GM21528 (cell line): Measurements from ENCODE around the gene GLRA2.
A peak's percentile ranks its signal among the peaks of the same experiment; 100 is the strongest.

ENCODE experiments used
- ATAC-seq: cut with Tn5 transposase; IDR thresholded peaks from one replicate; pipeline ENCODE4 v1.9.1; 2021; ENCODE audit warnings: mild to moderate bottlenecking, moderate library complexity; ENCODE audit not compliant: unreplicated experiment, low FRiP score

GLRA2 gene

DNA sequence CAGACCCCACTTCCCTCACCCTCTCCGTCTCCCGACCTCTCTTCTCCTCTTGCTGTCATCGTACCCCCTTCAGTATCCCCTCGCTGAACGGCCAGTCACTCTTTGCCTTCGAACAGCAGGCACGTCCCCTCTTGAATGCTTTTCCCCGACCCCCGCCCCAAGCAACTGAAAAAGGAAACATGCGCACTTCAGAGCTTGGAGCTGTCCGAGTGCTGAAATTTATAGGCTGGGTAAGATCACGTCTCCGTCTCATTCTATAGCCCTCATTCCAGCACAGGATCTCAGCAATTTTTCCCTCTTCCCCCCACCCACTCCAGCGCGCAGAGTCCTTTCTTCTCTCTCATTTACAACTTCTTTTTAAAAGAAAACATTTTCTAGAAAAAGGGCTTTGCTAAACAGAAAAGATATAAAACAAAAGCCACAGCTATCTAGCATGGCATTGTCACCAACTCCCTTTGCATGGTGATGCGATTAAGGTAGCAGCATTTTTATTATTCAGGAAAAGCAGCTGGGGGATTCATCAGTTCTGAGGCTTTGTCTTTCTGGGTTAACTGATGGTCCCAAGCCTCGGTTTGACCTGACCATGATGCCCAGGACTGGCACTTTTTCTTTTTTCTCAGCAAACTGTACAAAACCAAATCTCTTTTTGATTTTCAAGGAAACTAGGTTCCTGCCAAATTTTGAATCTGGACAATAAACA is at the start of gene GLRA2:
TSS of gene GLRA2 (plus strand) at position 247 of the 700 bp plus-strand sequence. CDS start 522 bp downstream, outside the sequence.
- no peak for ATAC-seq

DNA sequence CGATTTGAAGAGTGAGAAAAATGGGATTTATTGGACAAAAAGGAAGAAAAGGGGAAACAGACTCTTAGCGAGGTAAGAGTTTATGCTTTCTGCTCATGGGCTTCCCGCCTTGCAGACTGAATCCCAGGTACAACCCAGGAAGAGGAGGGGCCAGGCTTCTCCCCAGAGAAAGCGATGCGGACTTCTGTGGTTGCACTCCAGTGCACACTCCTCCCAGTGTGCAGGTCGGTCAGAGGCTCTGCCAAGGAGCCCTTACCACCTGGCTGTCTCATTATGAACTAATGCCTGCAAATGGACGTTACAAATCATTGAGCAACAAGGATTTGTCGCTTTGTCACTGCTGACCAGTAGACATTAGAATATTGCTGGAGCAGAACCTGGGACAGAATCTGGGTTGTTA is 39.9 kb upstream of the GLRA2 start:
- ATAC-seq, result no peak

DNA sequence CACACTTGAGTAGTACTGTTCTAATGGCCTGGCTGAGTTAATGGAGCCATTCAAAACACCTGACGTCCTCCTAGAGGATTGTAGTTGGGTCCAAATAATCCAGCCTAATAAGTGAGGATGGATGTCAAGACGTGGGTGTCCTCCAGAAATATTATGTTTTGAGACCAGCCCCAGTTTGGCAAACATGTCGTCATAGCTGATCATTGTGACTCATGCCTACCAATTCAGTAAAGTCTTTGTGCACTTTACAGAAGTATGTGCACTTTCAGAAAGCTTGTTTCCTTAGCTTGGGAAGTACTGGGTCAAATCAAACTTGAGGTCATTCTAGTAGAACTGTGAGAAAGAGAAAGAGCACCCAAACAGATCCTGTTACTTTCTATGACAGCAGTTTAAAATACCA is 37.6 kb upstream of the GLRA2 start:
- ATAC-seq, result no peak

DNA sequence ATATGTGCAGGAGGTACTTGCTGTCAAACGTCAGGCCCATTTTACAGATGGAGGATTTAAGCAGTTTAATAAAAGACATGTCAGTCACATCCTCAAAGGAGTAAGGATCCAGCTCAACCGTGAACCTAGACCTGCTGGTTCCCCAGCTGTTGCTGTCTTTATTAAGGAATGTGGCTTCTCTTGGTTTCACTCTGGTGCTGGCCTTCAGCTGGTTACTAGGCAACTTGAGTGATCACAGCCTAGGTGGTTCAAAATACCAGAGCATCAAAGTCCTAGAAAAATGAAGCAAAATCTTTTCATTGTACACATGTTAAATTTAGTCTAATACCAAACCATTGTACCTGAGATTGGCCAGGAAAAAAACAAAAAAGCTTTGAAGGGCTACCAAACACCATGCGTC is 32.7 kb upstream of the GLRA2 start:
- ATAC-seq, result peak; percentile 13

DNA sequence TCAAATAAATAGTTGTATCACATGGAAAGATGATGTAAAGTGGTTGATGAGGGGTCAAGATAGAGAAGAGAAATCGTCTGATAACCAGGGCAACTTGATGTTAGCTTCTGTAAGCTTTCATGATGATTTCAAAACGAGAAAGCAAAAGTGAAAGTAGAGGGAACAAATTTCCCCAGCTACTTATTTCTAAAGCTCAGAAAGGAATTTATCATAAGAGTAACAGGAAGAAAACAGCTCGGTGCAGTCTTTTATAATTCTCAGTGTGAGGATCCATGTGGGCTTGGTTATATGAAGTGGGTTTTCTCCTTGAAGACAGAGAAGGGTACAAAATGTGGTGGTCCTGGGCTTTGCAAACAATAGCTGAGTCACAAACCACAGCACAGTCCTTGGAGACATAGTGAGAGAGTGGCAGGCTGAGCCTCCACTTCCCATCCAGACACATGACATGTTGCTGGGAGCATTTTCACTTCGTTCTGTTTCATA is 32.1 kb upstream of the GLRA2 start:
- ATAC-seq, result peak; percentile 87

DNA sequence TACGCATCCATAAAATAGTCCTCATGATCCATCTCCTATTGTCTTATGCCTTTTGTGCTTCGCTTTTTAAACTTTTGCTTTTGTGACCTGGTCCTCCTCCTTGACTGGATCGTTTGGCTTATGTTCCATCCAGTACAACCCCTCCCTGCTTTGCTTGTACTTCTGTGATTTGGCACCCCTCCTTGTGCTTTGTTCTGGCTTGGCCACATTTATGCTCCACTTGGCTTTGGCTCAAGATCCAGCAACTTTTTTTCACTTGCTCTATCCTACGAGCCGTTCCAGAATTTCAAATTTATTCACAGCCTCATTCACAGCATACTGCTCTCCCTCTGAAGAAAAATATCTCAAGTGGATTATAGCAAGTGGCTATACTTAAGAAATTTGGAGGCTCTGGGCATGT is 28.0 kb upstream of the GLRA2 start:
- no peak for ATAC-seq

DNA sequence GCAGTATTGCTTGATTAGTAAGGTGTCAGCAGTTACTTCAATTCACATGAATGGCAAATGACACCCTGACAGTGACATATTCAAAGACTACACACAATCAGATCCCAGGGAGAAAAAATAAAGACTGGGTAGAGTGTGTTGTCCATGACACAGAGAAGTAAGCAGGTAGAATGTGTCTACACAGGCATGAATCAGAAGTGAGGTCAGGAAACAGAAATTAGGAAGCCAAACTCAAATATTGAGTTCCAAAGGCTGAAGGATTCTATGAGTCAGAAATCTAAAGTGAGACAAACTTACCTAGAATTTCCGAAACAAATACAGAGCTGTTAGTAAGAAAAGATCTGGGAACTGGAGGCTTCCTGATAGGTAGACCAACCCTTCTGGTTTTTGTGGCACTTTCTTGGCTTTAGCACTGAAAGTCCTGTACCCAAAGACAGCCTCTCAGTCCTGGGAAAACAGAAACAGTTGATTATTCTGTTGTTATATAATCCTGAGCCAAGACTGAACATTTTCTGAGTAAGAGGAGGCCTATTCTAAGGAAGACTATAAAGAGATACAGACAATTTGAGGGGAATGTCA is 24.3 kb upstream of the GLRA2 start:
- no peak for ATAC-seq

DNA sequence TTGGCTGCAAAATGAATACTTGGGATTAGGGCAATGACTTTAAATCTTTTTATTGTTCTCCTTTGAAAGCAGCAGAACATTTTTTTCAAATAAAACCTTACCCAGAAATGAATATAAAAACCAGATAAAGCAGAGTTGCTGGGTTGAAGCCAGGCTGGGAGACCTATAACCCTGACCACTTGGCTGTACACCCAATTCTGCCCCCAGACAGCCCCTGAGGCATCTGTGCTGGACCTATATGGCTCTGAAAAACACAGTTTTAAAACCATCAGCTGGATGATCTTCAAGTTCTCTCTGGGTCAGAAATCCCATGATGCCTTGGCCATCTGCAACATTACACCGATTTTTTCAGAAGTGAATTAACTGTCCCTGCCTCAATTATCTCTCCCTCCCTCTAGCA is 23.7 kb upstream of the GLRA2 start:
- ATAC-seq, result no peak

DNA sequence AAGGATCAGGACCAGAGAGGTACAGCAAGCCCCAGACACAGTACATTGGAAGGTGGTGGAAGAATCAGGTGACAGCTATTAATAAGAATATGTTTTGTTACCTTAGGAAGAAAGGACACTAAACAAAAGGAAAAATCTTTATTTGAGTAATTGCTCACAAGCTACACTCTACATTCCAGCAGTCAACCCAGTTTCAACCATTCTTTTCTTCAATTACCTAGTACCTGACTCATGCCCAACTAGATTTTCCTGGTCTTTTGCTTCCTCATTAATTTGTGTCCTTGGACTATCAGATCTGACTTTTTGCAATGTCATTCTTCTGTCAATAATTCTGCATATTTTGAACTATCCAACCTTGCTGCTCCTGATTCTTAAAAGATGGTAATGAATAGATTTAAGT is 22.5 kb upstream of the GLRA2 start:
- no peak for ATAC-seq

DNA sequence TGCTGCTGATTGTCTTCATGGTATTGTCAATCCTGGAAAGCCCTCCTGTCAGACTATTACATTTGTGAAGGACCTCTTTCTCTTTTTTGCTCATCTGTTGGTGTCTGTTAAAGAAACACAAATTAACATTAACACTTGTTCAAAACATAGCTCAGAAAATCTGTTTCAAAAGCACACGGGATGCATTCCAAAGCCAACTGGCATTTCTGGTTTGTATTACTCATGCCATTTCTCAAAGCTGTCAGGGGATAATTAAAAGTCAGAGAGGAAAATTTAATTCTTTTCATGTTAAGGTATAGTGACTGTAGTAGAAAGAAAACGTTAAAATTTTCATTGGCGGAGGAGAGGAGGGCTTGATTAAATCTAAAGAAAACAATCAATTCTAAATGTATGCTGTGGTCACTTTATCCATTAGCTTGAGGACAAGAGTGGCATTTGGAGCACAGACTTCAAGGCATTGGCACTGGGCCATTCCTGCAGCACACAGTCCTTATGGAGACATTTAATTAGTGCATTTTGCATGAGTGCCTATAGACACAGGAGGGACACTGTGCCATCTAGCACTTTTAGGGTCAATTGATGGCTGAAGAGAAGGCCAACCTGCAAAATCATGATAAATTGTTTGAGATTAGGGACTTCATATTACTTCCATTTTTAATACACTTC is 21.2 kb upstream of the GLRA2 start:
- no peak for ATAC-seq

DNA sequence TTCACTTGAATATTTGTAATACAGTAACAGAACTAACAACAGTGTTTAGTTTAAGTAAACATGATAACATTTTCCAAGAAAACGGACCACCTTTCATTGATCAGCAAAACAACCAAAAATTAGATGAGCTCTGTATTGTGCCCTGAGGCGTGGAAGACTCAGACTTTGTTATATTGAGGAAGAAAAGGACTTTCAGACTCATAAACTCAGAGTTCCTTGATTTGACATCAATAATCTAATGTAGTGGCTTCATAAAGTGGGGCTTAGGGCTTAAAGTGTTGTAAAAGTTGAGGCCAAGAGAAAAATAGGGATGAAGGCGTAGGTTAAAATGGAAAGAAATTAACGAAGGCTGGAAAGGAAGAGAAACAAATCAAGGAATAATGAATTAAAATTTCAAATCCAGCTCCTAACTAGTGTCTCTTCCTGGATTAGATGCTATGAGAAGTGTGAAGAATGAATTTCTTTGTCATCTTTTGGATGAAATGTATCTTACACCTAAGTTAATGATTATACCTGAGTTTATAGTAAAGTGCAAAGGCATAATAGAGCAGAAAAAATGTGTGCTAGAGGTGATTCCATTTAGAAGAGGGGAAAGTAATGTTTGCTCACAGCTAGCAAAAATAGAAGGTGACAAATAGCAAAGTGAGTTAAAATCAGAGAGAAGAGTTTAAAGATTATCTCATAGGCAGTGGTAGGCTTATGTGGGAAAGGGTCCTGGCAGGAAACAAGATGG is 19.8 kb upstream of the GLRA2 start:
- no peak for ATAC-seq

DNA sequence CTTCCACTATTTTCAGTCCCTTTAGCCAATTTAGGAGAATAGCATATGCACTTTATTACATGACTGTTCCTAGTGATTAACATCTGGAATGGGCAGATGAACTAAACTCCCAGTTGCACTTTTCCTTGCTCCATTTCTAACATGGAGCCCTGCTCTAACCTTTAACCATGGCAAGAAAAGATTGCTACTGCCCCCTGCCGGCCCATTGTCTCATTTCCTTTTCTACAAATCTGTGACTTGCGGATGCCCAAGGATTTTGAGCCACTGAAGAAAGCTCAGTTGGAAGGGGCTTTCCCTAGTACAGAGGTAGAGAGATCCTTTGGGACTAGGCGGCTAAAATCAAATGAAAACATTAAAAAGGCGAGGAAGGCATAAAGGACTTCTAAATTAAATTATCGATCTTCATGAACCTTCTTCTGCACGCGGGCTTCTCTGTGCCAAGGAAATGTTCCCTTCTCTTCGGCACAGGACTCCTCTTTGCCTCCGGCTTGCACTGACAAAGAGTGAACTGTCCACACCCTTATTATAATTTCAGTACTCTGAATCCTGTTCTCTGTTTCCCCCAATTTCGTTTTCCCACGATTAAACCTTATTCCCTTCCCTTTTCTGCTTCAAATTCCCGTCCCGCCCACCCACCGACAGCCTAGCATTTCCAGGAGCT is 577 bp upstream of the GLRA2 start:
- ATAC-seq, result no peak

DNA sequence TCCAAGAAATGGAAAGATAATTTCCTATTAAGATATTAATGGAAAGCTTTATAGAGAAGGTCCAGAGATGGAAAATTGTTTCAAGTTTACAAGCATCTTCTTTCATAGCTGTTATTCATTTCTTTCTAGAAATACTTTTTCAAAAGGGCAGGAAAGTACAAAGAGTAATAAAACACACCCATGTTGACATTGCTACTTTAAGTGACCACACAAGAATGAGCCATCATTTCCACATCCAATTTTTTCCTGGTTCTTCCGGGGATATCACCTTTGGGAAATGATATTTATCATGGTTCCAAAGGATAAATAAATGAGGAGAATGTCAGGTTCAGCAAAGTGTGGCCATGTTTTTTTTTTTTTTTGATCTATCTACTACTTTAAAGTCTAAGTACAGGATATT is 4.5 kb downstream of the GLRA2 start:
- ATAC-seq, result no peak

DNA sequence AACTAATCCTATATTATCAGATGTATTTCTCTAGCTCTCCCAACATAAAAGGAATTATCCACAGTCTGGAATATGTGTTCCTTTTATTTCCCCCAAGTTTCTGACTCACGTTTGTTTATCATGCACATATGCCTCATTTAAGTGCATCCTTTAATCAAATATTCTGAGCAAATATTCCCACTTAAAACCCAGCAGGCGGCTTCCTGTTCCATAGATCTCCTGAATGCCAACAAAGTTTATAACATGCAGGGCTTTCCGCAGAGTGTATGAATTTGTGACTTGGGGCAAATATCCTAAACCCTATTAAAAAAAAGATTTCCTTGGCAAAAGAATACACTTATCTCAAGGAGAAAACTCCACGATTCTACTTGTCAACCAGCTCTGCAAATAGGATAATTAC is 16.9 kb downstream of the GLRA2 start:
- no peak for ATAC-seq

DNA sequence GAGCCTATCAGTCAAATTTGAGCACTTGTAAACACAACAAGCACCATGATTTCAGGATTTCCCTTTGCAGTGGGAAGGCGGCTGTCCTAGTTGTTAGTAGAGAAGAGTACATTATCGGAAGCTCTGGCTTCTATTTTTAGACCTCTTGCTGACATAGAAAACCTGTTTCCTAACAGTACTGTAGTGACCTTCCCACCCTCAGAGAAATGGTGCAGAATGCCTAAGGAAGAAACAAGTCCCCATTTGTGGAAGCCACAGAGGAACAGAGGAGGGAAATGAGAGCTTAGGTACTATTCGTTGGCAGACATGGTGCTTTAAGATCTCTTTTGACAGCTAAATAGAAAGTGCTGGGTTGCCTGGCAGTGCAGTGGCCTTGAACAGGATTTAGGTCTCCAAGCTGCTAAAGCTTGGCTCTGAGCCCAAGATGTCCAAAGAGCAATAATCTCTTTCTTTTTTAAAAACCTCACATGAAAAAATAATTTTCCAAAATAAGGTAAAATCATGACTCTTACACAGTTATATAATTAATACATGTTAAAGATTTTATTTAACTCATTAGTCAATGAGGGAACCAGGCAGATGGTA is 24.9 kb downstream of the GLRA2 start:
- ATAC-seq, result no peak

DNA sequence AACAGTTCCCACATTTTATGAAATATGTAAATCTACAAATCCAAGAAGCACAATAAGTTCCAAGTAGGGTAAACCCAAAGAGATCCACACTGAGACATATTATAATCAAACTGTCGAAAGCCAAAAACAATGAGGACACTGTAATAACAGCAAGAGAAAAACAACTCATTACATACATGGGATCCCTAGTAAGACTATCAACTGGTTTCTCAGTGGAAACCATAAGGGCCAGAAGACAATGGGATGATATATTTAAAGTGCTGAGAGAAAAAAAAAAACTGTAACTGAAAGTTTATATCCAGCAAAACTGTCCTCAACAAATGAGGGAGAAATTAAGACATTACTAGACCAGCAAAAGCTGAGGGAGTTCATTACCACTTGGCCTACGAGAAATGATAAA is 34.7 kb downstream of the GLRA2 start:
- ATAC-seq, result no peak

DNA sequence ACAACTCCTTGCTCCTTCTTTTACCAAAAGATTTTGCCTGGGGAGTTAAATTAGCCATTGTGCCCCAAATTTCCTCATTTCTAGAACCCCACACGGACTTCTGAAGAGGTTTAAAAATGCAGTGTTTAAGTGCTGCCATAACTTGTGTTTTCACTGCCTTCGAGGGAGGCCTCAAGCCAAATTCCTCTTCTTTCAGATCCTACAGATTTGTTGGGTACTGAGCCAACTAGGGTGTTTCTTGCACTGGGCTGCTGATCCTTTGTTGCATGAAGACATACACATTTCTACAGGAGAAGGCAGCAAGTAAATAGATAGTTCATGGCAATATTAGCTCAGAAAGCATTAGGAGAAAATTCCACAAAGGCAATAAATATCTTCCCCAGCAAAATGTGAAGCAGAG is 43.8 kb downstream of the GLRA2 start:
- no peak for ATAC-seq

DNA sequence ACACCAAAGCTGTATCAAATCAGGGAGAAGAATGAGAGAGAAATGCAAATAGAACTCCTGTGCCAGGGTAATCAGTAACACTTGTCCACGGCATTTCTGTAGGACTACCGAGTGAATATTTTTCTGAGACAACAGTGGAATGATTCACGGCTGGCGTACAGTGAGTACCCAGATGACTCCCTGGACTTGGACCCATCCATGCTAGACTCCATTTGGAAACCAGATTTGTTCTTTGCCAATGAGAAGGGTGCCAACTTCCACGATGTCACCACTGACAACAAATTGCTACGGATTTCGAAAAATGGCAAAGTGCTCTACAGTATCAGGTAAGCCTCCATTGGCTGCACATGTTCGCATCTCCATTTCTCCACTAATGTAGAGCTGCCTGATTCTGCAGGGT is 51.7 kb downstream of the GLRA2 start:
- no peak for ATAC-seq

DNA sequence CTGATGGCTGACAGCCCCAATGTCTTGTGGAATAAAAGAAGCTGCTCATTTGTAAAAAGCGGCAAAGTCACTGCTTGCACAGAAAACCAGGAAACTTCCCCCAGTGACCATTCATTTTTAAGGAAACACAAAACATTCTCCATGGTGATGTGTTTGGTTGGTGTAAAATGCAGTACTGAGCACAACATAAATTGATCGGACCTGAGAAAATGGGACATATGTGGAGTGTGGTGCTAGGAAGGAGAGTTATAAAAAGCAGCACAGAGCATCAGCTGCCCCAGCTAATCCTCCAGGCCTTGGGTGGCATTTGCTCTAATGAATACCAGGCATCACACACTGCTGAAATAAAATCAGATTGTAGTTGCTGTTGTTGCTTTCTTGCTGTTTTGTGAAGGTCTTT is 55.2 kb downstream of the GLRA2 start:
- no peak for ATAC-seq

DNA sequence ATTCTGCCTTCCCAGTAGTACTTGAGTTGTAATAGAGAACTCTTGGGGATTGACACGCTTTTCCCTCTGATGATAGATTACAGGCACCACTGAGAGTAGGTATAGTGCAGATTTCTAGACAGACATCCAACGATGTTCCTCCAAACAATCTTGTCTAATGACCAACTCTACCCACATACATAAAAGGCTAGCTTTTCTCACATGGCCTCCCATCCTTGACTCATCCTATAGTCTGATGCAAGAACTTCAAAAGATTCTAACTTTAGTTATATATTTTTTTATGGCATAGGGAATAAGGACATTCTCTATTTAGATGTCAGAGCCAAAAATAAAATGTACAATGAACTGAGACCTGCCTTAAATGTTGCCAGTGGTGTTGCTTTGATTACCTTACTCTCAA is 60.9 kb downstream of the GLRA2 start:
- no peak for ATAC-seq
